Stimulated activated naive CD4-positive, alpha-beta T cell (primary cell): ENCODE results near the gene RIOX2.
"Not testable (repeated sequence)": the region's sequence is repeated elsewhere in the genome, so short reads cannot be mapped to it uniquely, and the experiment has no call there.

Experiments
- DNase-seq, 6 experiments: peaks; one replicate each; lab custom pipeline; 2025; lab: John Stamatoyannopoulos, UW

The RIOX2 gene

GRCh38 chr3:97911459-97911858 lies 60.8 kb downstream of the RIOX2 start:
- no peak for DNase-seq

- DNase-seq = no peak
Observed at GRCh38 chr3:97910931-97911351, 61.3 kb downstream of the RIOX2 start.

- DNase-seq = not testable (repeated sequence)
Observed at GRCh38 chr3:97910236-97910831, 61.9 kb downstream of the RIOX2 start.

GRCh38 chr3:97909830-97910229 lies 62.4 kb downstream of the RIOX2 start:
- DNase-seq = not testable (repeated sequence)

- no peak for DNase-seq
Observed at GRCh38 chr3:97901313-97902248, 70.7 kb downstream of the RIOX2 start.

GRCh38 chr3:97899331-97899730 lies 72.9 kb downstream of the RIOX2 start:
- no peak for DNase-seq

- no peak for DNase-seq
Observed at GRCh38 chr3:97896547-97896946, 75.7 kb downstream of the RIOX2 start.

GRCh38 chr3:97896129-97896528 lies 76.1 kb downstream of the RIOX2 start:
- no peak for DNase-seq

GRCh38 chr3:97895216-97895615 lies 77.0 kb downstream of the RIOX2 start:
- DNase-seq = no peak

- no peak for DNase-seq
Observed at GRCh38 chr3:97892852-97893251, 79.4 kb downstream of the RIOX2 start.
